Nucleus accumbens (tissue), 56 donors: Measurements from ENCODE around the gene DPH5.
"Not testable (repeated sequence)": the region's sequence is repeated elsewhere in the genome, so short reads cannot be mapped to it uniquely, and the experiment has no call there.

ENCODE experiments used
- DNase-seq, 56 donors: peaks; one replicate each; lab custom pipeline; 2025; lab: John Stamatoyannopoulos, UW

DPH5 gene

GRCh38 chr1:100948721-100949405 lies 76.7 kb downstream of the DPH5 start:
- DNase-seq = not testable (repeated sequence)

GRCh38 chr1:100947816-100948215 lies 77.8 kb downstream of the DPH5 start:
- DNase-seq = not testable (repeated sequence)

- not testable (repeated sequence) for DNase-seq
Observed at GRCh38 chr1:100946064-100946463, 79.5 kb downstream of the DPH5 start.

- no peak for DNase-seq
Observed at GRCh38 chr1:100943533-100943932, 82.1 kb downstream of the DPH5 start.

- DNase-seq = no peak
Observed at GRCh38 chr1:100942304-100943046, 83.1 kb downstream of the DPH5 start.

- no peak for DNase-seq
Observed at GRCh38 chr1:100941580-100942216, 83.9 kb downstream of the DPH5 start.

- no peak for DNase-seq
Observed at GRCh38 chr1:100941098-100941527, 84.5 kb downstream of the DPH5 start.
